Ectodermal cell (in vitro differentiated cells): ENCODE measurements around the gene SLC9A6.

Source experiments
- H3K27ac ChIP-seq: 2 replicates; pipeline ENCODE4 v1.7.0; 2013; ENCODE audit warnings: mild to moderate bottlenecking, low read depth, low read length; ENCODE audit not compliant: insufficient read depth, poor library complexity, severe bottlenecking
- H3K27me3 ChIP-seq: 2 replicates; pipeline ENCODE4 v1.7.0; 2013; ENCODE audit warnings: mild to moderate bottlenecking, low read length; ENCODE audit not compliant: insufficient read depth, control insufficient read depth, poor library complexity, severe bottlenecking
- H3K36me3 ChIP-seq: one replicate; pipeline ENCODE4 v1.7.0; 2013; ENCODE audit warnings: low read length; ENCODE audit not compliant: control insufficient read depth, insufficient read depth
- H3K4me1 ChIP-seq: one replicate; pipeline ENCODE4 v1.7.0; 2013; ENCODE audit warnings: low read length; ENCODE audit not compliant: control insufficient read depth, insufficient read depth
- H3K4me3 ChIP-seq: 2 replicates; pipeline ENCODE4 v1.7.0; 2013; ENCODE audit warnings: low read depth, low read length, control low read depth; ENCODE audit not compliant: insufficient read depth
- H3K9me3 ChIP-seq: 2 replicates; pipeline ENCODE4 v1.7.0; 2013; ENCODE audit warnings: mild to moderate bottlenecking, low read length, moderate library complexity; ENCODE audit not compliant: control insufficient read depth
- whole genome bisulfite sequencing, 2 experiments: methylation state at CpG; one replicate each; pipeline ENCODE4 v1.1.7; 2013; ENCODE audit warnings: missing lambda C conversion rate in 2 of 2; 5-methylcytosine and 5-hydroxymethylcytosine counted together

SLC9A6 gene

GRCh38 chrX:136057567-136057966 is 72.3 kb downstream of the SLC9A6 start:
- H3K4me1 ChIP-seq: no peaks in the 10 kb centered on the region
- WGBS, 2 experiments: 91 to 100% methylated on average over 1 to 4 of the region's 4 CpGs

GRCh38 chrX:136059350-136059749 is 74.1 kb downstream of the SLC9A6 start:
- Histone ChIP-seq H3K36me3 (no peaks in the 10 kb centered on the region), H3K4me1 (no peaks in the 10 kb centered on the region), H3K27ac (no peak overlapping the region), H3K4me3 (no peak overlapping the region), H3K27me3 (no peaks in the 10 kb centered on the region), H3K9me3 (no peaks in the 10 kb centered on the region)
- WGBS, 2 experiments: 89 to 96% methylated on average over 2 of the region's 2 CpGs

More at GRCh38 chrX:136057567-136057966, 72.3 kb downstream of the SLC9A6 start:
- H3K9me3 ChIP-seq: no peaks in the 10 kb centered on the region
- no peak overlapping the region for H3K4me3 ChIP-seq
- H3K27me3 ChIP-seq: no peaks in the 10 kb centered on the region
- H3K27ac ChIP-seq: no peak overlapping the region
- no peaks in the 10 kb centered on the region for H3K36me3 ChIP-seq

GRCh38 chrX:136061286-136061685 is 76.1 kb downstream of the SLC9A6 start:
- Histone ChIP-seq H3K36me3 (no peaks in the 10 kb centered on the region), H3K27ac (no peak overlapping the region), H3K4me1 (no peaks in the 10 kb centered on the region), H3K4me3 (no peak overlapping the region), H3K27me3 (no peaks in the 10 kb centered on the region), H3K9me3 (no peaks in the 10 kb centered on the region)
- 91 to 94% methylated on average over 8 of the region's 8 CpGs for WGBS, 2 experiments

GRCh38 chrX:136061696-136062095 is 76.5 kb downstream of the SLC9A6 start:
- 93 to 96% methylated on average over 4 to 5 of the region's 5 CpGs for WGBS, 2 experiments
- Histone ChIP-seq H3K4me3 (no peak overlapping the region), H3K27me3 (no peaks in the 10 kb centered on the region), H3K4me1 (no peaks in the 10 kb centered on the region), H3K9me3 (no peaks in the 10 kb centered on the region), H3K36me3 (no peaks in the 10 kb centered on the region), H3K27ac (no peak overlapping the region)

GRCh38 chrX:136063340-136064079 is 78.3 kb downstream of the SLC9A6 start:
- Histone ChIP-seq H3K4me1 (no peaks in the 10 kb centered on the region), H3K9me3 (no peaks in the 10 kb centered on the region), H3K36me3 (no peaks in the 10 kb centered on the region), H3K27me3 (no peaks in the 10 kb centered on the region), H3K4me3 (no peak overlapping the region), H3K27ac (no peak overlapping the region)
- WGBS, 2 experiments: 89 to 95% methylated on average over 5 to 7 of the region's 7 CpGs

- 87 to 88% methylated on average over 1 to 3 of the region's 3 CpGs for WGBS, 2 experiments
- Histone ChIP-seq H3K27ac (no peak overlapping the region), H3K9me3 (no peaks in the 10 kb centered on the region), H3K36me3 (no peaks in the 10 kb centered on the region), H3K4me3 (no peak overlapping the region), H3K27me3 (no peaks in the 10 kb centered on the region), H3K4me1 (no peaks in the 10 kb centered on the region)
These were observed 79.4 kb downstream of the SLC9A6 start for GRCh38 chrX:136064661-136065043.

GRCh38 chrX:136065044-136065671 is 79.9 kb downstream of the SLC9A6 start:
- Histone ChIP-seq H3K9me3 (no peaks in the 10 kb centered on the region), H3K36me3 (no peaks in the 10 kb centered on the region), H3K4me1 (no peaks in the 10 kb centered on the region), H3K27ac (no peak overlapping the region), H3K27me3 (no peaks in the 10 kb centered on the region), H3K4me3 (no peak overlapping the region)
- 79 to 92% methylated on average over 7 of the region's 7 CpGs for WGBS, 2 experiments

- Histone ChIP-seq H3K36me3 (no peaks in the 10 kb centered on the region), H3K4me3 (no peak overlapping the region), H3K4me1 (no peaks in the 10 kb centered on the region), H3K9me3 (no peaks in the 10 kb centered on the region), H3K27me3 (no peaks in the 10 kb centered on the region), H3K27ac (no peak overlapping the region)
- 92 to 96% methylated on average over 3 to 5 of the region's 5 CpGs for WGBS, 2 experiments
These were observed 81.9 kb downstream of the SLC9A6 start for GRCh38 chrX:136067097-136067496.

- H3K27ac ChIP-seq: no peak overlapping the region
- no peaks in the 10 kb centered on the region for H3K4me1 ChIP-seq
- no peaks in the 10 kb centered on the region for H3K9me3 ChIP-seq
- H3K27me3 ChIP-seq: no peaks in the 10 kb centered on the region
- H3K4me3 ChIP-seq: no peak overlapping the region
- H3K36me3 ChIP-seq: no peaks in the 10 kb centered on the region
- 95 to 96% methylated on average over 7 of the region's 7 CpGs for WGBS, 2 experiments
These were observed 82.7 kb downstream of the SLC9A6 start for GRCh38 chrX:136067966-136068365.

- Histone ChIP-seq H3K36me3 (no peaks in the 10 kb centered on the region), H3K4me1 (no peaks in the 10 kb centered on the region), H3K4me3 (no peak overlapping the region), H3K9me3 (no peaks in the 10 kb centered on the region), H3K27me3 (no peaks in the 10 kb centered on the region), H3K27ac (no peak overlapping the region)
- WGBS, 2 experiments: 83 to 85% methylated on average over 5 of the region's 5 CpGs
These were observed 91.7 kb downstream of the SLC9A6 start for GRCh38 chrX:136076942-136077341.
